GM19240 (cell line): Measurements from ENCODE around the gene CTAGE8.
"Not testable (repeated sequence)": the region's sequence is repeated elsewhere in the genome, so short reads cannot be mapped to it uniquely, and the experiment has no call there.

Experiments
- DNase-seq: peaks from one replicate; pipeline ENCODE4 v3.0.0; 2011; ENCODE audit warnings: low spot score; ENCODE audit not compliant: insufficient read length

CTAGE8 gene

GRCh38 chr7:144259067-144259466 is 10.0 kb downstream of the CTAGE8 start:
- not testable (repeated sequence) for DNase-seq

- DNase-seq: no peak
Measured at GRCh38 chr7:144256112-144256511, 13.0 kb downstream of the CTAGE8 start.

GRCh38 chr7:144255471-144255897 is 13.6 kb downstream of the CTAGE8 start:
- no peak for DNase-seq

DNA sequence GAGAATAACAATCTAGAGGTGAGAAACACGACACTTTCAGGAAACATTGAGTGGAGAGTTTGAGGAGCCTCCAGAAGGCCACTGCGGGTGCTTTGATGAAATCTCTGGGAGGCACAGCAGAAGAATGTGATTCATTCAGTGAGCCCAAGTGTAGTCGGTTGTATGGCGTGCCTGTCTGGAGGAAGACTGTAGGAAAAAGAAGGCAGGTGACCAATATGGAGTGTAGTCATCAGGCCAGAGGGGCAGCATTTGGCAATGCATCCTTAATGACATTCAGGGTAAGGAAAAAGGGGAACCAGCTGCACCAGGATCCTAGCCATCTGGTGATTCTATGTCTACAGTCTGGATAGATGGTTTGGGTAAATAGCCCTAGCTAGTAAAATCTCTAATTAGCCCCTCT is 16.8 kb downstream of the CTAGE8 start:
- not testable (repeated sequence) for DNase-seq

DNA sequence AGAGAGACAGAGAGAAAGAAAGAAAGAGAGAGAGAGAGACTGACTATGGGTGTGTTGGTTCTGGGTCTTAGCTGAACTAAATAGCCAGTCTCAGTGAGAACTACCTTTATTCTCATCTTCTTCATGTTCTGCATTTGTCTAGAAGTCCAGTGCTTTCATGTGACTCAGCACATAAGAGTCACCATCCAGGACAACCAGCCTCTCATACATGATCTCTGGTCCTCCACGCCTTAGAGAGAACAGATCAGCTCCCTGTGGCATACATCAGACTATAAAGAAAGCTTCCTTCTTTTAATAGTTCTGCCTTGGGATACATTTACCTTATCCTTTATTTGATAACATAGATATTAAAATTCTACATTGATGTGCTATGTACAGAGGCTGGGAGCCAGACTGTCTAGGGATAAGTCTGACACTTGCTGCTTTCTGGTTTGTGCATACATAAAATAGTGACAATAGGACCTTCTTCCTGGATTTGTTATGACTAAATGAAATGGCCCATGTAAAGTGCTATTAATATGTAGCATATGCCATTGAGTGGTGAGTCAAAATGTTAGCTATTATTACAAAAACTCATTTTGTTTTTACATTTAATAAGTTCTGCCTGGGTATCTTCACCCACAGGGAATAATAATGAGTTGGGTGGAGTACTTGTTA is 21.3 kb downstream of the CTAGE8 start:
- not testable (repeated sequence) for DNase-seq

- DNase-seq: not testable (repeated sequence)
Measured at GRCh38 chr7:144246967-144247366, 22.1 kb downstream of the CTAGE8 start.

- DNase-seq: not testable (repeated sequence)
Measured at GRCh38 chr7:144245372-144245771, 23.7 kb downstream of the CTAGE8 start.

DNA sequence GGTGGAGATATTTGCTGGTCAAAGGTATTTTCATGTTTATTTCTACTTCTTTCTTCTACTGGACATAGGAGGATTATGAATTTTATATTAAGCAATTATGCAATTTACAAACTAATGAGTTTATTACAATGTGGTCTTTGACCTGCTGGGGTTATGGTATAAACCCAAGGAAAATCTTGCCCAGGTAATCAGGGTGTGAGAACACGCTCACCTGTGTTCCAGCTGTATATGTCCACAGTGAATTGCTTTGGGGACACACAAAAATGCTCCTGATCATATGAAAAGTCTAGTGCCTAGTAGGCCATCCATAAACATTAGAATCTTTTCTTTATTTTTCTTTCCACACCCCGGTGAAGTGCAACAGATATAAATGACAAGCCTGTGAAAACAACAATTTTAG is 29.7 kb downstream of the CTAGE8 start, which contains the start of gene OR2A42:
Gene OR2A42 (minus strand): TSS at position 241 of the 400 bp plus-strand sequence. CDS start 6,762 bp downstream, outside the sequence.
- DNase-seq: not testable (repeated sequence)

DNA sequence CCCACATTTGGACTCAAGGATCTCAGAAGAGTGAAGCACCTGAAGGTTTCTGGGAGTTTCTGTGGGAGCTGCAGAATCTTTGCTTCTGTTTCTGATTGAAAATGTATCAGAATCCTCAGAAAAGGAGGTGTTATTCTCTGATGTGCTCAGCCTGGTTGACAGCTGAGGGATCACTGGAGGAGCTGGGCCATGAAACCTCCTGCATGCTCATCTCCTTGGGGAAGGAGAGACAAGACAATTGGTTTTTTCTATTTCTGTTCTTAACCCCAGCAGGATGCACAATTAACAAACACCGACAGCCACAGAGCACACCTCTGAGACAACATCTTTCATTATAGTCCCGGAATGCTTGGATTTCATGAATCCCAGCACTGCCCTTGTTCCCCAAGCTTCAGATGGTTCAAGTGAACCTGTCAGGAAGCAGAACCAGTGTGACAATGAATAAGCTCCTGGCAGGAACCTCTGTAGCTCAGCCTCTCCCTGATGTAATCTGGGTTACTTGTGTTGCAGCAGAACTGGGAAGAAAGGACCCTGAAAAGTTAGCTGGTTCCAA is 30.5 kb downstream of the CTAGE8 start:
- DNase-seq: not testable (repeated sequence)

DNA sequence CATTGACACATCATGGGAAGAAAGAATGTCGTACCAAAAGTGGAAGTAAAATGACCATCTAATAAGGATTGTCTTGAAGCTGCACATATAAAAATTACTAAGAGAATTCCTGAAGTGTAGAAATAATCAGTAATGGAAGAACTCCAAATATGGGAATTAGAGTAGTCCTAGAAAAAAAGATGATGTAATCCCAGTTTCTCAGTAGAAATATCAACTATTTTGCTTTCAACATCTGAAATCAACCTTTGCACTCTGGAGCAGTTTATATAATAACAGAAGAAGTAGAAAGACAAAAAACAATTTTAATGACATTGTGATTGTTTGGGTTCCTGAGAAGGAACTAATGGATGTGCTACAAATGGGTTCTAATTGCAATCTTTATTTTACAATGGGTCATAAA is 36.0 kb downstream of the CTAGE8 start:
- DNase-seq: not testable (repeated sequence)

DNA sequence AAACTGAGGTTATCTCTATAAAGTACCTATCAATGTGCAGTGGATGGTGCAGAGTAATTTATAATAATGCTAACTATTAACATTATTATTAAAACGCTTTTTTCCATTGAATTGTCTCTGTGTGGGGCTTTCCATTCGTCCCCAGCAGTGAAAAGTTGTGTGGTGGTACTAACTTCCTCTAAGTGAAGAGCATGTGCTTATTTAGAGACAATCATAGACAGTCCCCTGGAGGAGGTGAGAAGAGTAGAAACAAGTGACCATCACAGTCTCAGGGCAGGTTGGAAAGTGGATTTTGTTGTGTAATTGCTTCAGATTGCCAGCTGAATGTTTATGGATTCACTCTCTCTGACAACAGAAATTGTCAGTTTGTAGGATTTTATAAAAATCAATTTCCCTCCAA is 38.1 kb downstream of the CTAGE8 start:
- not testable (repeated sequence) for DNase-seq

DNA sequence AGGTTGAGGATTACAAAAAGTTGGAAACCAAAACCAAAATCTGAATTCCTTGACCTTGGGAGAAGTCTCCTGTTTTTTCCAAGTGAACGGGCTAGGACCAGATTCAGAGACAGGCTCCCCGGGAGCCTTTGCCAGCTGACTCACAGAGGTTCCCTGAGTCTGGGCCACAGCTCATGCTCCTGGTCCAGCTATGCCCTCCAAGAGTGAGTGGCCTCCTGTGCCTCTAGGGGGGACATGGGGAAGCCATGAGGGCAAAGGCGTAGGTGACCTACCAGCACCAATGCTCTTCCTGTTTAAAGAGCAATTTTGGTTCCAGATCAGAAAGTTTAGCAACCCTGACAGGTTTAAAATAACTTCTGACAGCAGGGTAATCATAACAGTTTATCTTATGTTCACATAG is 40.3 kb downstream of the CTAGE8 start:
- DNase-seq: not testable (repeated sequence)

- not testable (repeated sequence) for DNase-seq
Measured at GRCh38 chr7:144226866-144227265, 42.2 kb downstream of the CTAGE8 start.

- DNase-seq: not testable (repeated sequence)
Measured at GRCh38 chr7:144223675-144224074, 45.4 kb downstream of the CTAGE8 start.

DNA sequence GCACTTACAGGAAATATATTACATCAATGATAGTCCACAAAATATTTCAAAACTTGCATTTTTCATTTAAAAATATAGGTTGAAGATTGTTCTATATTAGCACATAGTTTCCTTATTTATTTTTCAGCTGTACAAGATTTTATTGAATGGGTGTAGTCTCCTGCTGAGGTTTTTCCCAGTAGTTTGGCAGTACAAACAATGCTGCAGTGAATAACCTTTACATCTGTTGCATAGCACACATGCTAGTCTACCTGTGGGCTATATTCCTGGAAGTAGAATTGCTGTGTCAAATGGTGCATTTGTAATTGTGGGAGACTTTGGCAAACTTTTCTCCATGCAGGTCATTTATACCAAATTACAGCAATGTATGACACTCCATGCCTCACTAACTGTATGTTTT is 48.6 kb downstream of the CTAGE8 start:
- not testable (repeated sequence) for DNase-seq

DNA sequence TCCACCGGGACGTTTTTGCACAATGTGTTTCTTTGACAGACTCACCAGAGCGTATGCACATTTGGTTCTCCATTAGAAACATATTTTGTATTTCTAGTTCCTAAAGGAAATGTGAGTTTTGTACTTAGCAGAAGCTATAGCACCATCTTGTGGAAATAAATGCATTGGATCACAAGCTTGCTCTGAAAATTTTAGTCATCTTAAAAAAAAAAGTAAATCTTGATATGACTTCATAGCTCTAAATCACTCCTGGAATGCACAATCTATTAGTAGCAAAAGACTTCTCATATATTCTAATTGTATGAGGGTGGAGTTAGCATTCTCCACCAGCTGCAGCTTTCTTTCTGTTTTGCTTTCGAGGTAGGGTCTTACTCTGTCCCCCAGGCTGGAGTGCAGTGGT is 49.9 kb downstream of the CTAGE8 start:
- DNase-seq: not testable (repeated sequence)

DNA sequence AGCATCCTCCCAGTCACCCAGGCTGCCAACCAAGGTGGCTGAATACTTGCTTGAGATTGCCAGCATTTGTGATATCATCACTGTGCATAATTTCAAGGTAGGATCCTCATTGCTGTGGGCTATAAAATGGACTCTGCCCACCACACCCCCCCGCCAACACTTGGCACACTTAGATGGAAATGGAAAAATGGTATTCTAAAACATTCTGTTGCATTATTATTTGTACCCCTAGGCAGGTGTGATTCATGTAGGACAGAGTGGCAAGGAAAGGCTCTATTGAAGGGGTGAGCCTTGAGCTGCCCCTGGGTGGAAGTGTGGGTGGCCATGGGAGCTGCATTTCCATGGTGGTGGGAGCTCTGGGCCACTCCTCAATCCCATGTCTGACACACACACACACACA is 50.5 kb downstream of the CTAGE8 start:
- not testable (repeated sequence) for DNase-seq

DNA sequence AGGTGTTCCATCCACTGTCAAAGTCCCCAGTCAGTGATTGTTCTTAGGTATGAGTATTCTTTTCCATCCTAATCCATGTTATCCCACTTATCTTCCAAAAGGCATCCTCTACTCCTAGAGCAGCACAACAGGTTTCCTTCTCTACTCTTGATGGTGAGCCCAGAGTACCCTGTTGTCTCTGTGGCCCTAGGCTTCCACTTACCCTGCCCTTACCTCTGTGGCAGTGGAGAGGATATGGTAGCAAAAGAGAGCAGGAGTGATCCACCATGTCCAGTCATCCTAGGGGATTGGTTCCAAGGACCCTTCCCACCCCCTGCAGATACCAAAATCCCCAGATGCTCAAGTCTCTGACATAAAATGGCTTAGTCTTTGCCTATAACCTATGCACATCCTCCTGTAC is 51.9 kb downstream of the CTAGE8 start:
- not testable (repeated sequence) for DNase-seq
